ENCODE measurements around the gene ORMDL3.

The ORMDL3 gene

DNA sequence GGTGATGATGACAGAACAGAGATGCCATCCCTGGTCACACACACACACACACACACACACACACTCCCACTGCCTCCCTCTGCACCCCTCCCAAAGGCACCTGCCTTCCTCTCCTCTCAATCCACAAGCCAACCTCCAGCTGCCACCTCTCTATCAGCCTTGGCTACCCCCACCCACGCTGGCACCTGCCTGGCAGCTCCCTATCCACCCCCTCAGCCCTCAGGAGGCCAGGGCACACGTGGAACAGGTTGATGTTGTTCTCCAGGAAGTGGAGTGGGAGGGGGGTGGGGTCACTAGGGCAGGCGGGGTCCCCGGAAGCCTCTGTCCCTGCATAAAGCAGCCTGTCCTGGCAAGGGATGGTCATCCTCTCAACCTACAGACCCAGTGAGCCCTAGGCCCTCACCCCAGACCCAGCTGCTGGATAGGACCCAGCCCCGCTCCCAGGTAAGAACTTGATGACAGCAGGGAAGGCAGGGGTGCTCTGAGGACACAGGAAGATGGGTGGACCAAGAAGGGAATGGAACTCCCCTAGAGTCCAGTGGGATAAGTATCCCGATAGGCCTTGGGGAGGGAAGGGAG lies 35.3 kb upstream of the ORMDL3 start, which contains the start of gene GSDMA:
Gene GSDMA (plus strand): TSS at position 363 of the 579 bp plus-strand sequence. CDS start 2,684 bp downstream, outside the sequence.
- TF ChIP-seq, protein P1, sequence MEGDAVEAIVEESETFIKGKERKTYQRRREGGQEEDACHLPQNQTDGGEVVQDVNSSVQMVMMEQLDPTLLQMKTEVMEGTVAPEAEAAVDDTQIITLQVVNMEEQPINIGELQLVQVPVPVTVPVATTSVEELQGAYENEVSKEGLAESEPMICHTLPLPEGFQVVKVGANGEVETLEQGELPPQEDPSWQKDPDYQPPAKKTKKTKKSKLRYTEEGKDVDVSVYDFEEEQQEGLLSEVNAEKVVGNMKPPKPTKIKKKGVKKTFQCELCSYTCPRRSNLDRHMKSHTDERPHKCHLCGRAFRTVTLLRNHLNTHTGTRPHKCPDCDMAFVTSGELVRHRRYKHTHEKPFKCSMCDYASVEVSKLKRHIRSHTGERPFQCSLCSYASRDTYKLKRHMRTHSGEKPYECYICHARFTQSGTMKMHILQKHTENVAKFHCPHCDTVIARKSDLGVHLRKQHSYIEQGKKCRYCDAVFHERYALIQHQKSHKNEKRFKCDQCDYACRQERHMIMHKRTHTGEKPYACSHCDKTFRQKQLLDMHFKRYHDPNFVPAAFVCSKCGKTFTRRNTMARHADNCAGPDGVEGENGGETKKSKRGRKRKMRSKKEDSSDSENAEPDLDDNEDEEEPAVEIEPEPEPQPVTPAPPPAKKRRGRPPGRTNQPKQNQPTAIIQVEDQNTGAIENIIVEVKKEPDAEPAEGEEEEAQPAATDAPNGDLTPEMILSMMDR (IDR thresholded peaks at IDR 0.05; ENCODE audit: low read depth, low read length, missing control alignments): no peak

DNA sequence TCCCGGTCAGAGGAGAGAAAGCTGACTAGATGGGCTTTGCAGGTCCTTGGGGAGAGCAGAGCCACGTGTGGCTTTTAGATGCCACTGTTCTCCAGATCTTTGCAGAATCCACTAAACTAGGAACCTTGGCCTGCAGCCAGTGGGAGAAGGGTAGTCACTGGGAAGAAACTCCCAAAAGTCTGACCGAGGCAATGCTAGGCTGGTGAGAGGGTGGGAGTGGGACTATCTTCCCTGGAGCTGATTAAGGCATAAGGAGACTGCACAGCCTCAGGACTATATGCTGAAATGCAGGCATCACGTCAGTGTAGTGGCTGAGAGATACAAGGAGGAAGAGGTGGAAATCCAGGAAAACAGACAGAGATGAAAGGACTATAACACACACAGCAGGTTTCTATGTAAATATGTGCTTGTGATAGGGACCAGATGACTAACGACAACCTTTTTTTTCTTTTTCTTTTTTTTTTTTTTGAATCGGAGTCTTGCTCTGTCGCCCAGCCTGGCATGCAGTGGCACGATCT lies 33.2 kb upstream of the ORMDL3 start:
- TF ChIP-seq, protein P1 (IDR thresholded peaks at IDR 0.05; ENCODE audit: low read depth, low read length, missing control alignments): no peak
- H3K4me3 ChIP-seq (replicated peaks; ENCODE audit: low read depth, low read length): no peak overlapping the region
- DNase-seq (ENCODE audit: extremely low read depth, low read depth): no peak

More for the DNA sequence above, 35.3 kb upstream of the ORMDL3 start, which contains the start of gene GSDMA:
- no peak within 1 kb of the TSS for H3K4me3 ChIP-seq (replicated peaks; ENCODE audit: low read depth, low read length)
- no peak for DNase-seq (ENCODE audit: extremely low read depth, low read depth)

DNA sequence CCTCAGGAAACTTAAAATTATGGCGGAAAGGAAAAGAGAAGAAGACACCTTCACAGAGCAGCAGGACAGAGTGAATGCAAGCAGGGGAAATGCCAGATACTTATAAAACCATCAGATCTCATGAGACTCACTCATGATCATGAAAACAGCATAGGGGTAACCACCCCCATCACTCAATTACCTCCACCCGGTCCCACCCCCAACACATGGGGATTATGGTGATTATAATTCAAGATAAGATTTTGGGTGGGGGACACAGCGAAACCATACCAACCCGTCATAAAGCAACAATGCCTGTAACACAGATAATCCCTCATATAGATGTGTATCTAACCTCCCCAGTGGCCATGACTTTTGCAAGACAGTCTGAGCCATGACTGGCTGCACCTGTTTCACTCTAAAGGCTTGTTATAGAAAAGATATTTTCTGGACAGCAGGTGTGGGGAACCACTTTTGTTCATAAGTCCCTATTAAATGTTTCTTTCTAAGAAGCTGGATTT lies 28.4 kb upstream of the ORMDL3 start:
- TF ChIP-seq, protein P1 (IDR thresholded peaks at IDR 0.05; ENCODE audit: low read depth, low read length, missing control alignments): no peak
- DNase-seq (ENCODE audit: extremely low read depth, low read depth): no peak
- H3K4me3 ChIP-seq (replicated peaks; ENCODE audit: low read depth, low read length): no peak overlapping the region

DNA sequence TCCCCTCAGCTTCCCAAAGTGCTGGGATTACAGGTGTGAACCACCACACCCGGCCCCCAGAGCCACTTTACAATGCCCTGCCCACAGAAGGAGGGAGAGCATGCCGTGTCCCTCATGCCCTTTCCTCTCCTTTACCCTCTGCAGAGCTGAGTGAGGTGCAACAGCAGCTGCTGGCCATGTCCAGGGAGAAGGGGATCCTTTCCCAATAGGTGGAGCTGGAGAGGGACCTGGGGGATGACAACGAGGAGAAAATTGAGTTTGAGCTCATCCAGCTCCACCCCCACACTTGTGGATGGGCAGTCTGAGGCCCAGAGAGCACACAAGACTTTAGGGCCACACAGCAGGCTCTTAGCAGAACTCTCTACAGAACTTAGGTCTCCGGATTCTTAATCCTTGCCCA lies 27.5 kb upstream of the ORMDL3 start:
- no peak overlapping the region for H3K4me3 ChIP-seq (replicated peaks; ENCODE audit: low read depth, low read length)
- TF ChIP-seq, protein P1 (IDR thresholded peaks at IDR 0.05; ENCODE audit: low read depth, low read length, missing control alignments): no peak
- DNase-seq (ENCODE audit: extremely low read depth, low read depth): no peak

DNA sequence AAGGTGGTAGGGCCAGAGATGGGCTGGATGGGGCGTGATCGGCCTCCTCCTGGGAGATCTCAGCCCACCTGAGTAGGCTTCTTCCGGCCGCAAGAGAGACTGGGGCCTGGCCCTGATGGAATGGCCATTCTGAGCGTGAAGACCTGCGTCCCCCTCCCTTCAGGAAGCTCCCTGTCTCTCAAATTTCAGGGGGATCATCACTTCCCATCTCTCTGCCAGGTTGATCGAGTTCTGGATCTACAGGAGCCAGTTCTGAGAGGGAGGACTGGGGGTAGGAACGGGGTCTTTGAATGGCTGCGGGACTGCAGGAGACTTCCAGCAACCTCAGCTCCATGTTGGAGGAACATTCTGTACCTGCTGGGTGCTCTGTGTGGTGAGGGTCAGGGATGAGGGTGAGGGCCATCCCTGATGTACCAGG lies 26.1 kb upstream of the ORMDL3 start:
- TF ChIP-seq, protein P1 (IDR thresholded peaks at IDR 0.05; ENCODE audit: low read depth, low read length, missing control alignments): no peak
- H3K4me3 ChIP-seq (replicated peaks; ENCODE audit: low read depth, low read length): peak overlapping the region; percentile 38
- no peak for DNase-seq (ENCODE audit: extremely low read depth, low read depth)

DNA sequence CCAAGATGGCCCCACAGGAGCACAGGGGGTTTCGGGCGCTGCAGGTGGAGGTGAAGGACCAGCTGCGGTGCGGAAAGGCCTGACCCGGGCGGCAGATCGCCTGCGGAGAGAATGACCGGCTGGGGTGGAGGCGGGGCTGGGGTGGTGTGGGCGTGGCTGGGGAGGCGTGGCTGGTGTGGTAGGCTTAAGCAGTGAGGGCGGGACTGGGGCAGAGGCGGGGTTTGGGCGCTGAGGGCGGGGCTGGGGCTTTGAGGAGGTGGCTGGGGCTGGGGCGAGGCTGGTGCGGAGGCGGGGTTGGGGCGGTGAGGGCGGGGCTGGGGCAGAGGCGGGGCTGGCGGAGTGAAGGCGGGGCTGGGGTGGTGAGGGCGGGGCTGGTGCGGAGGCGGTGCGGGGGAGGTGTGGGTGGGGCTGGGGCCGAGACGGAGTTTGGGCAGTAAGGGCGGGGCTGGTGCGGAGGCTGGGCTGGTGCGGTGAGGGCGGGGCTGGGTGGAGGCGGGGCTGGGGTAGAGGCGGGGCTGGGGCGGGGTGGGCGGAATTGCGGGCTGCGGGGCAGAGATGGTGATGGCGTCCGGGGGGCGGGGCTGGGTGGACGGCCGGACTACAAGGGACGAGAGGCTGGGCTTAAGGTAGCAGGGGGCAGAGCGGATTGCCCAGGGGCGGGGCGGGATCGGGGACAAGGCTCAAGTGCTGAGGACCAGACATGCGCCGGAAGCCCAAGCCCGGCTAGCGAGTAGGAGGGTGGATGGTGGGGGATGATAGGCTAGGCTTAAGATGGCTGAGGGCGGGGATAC lies 25.5 kb upstream of the ORMDL3 start:
- H3K4me3 ChIP-seq (replicated peaks; ENCODE audit: low read depth, low read length): peak overlapping the region; percentile 38
- TF ChIP-seq, protein P1 (IDR thresholded peaks at IDR 0.05; ENCODE audit: low read depth, low read length, missing control alignments): no peak
- peak; percentile 82 for DNase-seq (ENCODE audit: extremely low read depth, low read depth)

All from HFF-Myc (cell line).